ENCODE data around the gene PKIG. TPM values are rescaled to one million over a fixed set of nuclear protein-coding genes. Genes with fewer than 3 reads are reported as not detected.
"Not testable (repeated sequence)": the region's sequence is repeated elsewhere in the genome, so short reads cannot be mapped to it uniquely, and the experiment has no call there.

PKIG gene
- total and polyA plus RNA-seq, 2 experiments from 2014 or later, result 90.4 to 100 TPM

GRCh38 chr20:44653546-44653945 is 71.2 kb downstream of the PKIG start:
- Histone ChIP-seq H3K27ac (no peak overlapping the region), H3K36me3 (no peaks in the 10 kb centered on the region), H3K9me3 (ENCODE audit: low read depth) (no peaks in the 10 kb centered on the region), H3K4me1 (ENCODE audit: low read depth) (no peaks in the 10 kb centered on the region), H3K4me3 (no peak overlapping the region), H3K27me3 (no peaks in the 10 kb centered on the region)
- DNase-seq (ENCODE audit: low read depth in 1 of 2, low spot score in 1 of 2), result no peak
- no peak for TF ChIP-seq CTCF (IDR thresholded peaks at IDR 0.05; ENCODE audit: low read depth, low read length)

- not testable (repeated sequence) for H3K4me1 ChIP-seq (ENCODE audit: low read depth); H3K36me3 ChIP-seq; DNase-seq (ENCODE audit: low read depth in 1 of 2, low spot score in 1 of 2); H3K27me3 ChIP-seq; H3K4me3 ChIP-seq; H3K9me3 ChIP-seq (ENCODE audit: low read depth); H3K27ac ChIP-seq
Observed at GRCh38 chr20:44654210-44654609, 71.8 kb downstream of the PKIG start.

- H3K4me1 ChIP-seq (ENCODE audit: low read depth), result no peaks in the 10 kb centered on the region
- TF ChIP-seq CTCF (IDR thresholded peaks at IDR 0.05; ENCODE audit: low read depth, low read length), result no peak
- no peaks in the 10 kb centered on the region for H3K9me3 ChIP-seq (ENCODE audit: low read depth)
- DNase-seq (ENCODE audit: low read depth in 1 of 2, low spot score in 1 of 2), result no peak
- no peak overlapping the region for H3K4me3 ChIP-seq
- no peaks in the 10 kb centered on the region for H3K27me3 ChIP-seq
- no peak overlapping the region for H3K27ac ChIP-seq
- no peaks in the 10 kb centered on the region for H3K36me3 ChIP-seq
Observed at GRCh38 chr20:44656448-44656847, 74.1 kb downstream of the PKIG start.

GRCh38 chr20:44657875-44658274 is 75.5 kb downstream of the PKIG start:
- DNase-seq (ENCODE audit: low read depth in 1 of 2, low spot score in 1 of 2), result no peak
- Histone ChIP-seq H3K27me3 (no peaks in the 10 kb centered on the region), H3K9me3 (ENCODE audit: low read depth) (no peaks in the 10 kb centered on the region), H3K4me3 (no peak overlapping the region), H3K27ac (no peak overlapping the region), H3K36me3 (no peaks in the 10 kb centered on the region), H3K4me1 (ENCODE audit: low read depth) (no peaks in the 10 kb centered on the region)
- TF ChIP-seq CTCF (IDR thresholded peaks at IDR 0.05; ENCODE audit: low read depth, low read length), result no peak

- Histone ChIP-seq H3K9me3 (ENCODE audit: low read depth) (no peaks in the 10 kb centered on the region), H3K4me1 (ENCODE audit: low read depth) (no peaks in the 10 kb centered on the region), H3K27me3 (no peaks in the 10 kb centered on the region), H3K4me3 (no peak overlapping the region), H3K36me3 (no peaks in the 10 kb centered on the region), H3K27ac (no peak overlapping the region)
- no peak for DNase-seq (ENCODE audit: low read depth in 1 of 2, low spot score in 1 of 2)
- no peak for TF ChIP-seq CTCF (IDR thresholded peaks at IDR 0.05; ENCODE audit: low read depth, low read length)
Observed at GRCh38 chr20:44658810-44659209, 76.4 kb downstream of the PKIG start.

GRCh38 chr20:44659931-44660330 is 77.6 kb downstream of the PKIG start:
- Histone ChIP-seq H3K27me3 (no peaks in the 10 kb centered on the region), H3K9me3 (ENCODE audit: low read depth) (no peaks in the 10 kb centered on the region), H3K36me3 (no peaks in the 10 kb centered on the region), H3K4me1 (ENCODE audit: low read depth) (no peaks in the 10 kb centered on the region), H3K4me3 (no peak overlapping the region), H3K27ac (no peak overlapping the region)
- no peak for TF ChIP-seq CTCF (IDR thresholded peaks at IDR 0.05; ENCODE audit: low read depth, low read length)
- no peak for DNase-seq (ENCODE audit: low read depth in 1 of 2, low spot score in 1 of 2)
